H1 (cell line): ENCODE data around the gene TRHDE.

ENCODE experiments used
- ATF2 ChIP-seq: IDR thresholded peaks from 2 replicates; pipeline ENCODE4 v1.6.1; 2012; ENCODE audit warnings: low read length, inconsistent platforms
- CTCF ChIP-seq, 3 experiments: IDR thresholded peaks; 1 replicate in 2 of 3; 2 replicates in 1 of 3; pipeline versions ENCODE4 v1.5.1 to v1.6.1; 2011; ENCODE audit warnings: low read length in 3 of 3, mild to moderate bottlenecking in 3 of 3, inconsistent platforms in 2 of 3, low read depth in 1 of 3, moderate library complexity in 1 of 3; ENCODE audit not compliant: insufficient read depth in 1 of 3; ENCODE audit errors: control extremely low read depth in 1 of 3
- EP300 ChIP-seq, 2 experiments: IDR thresholded peaks; 1 replicate in 1 of 2; 2 replicates in 1 of 2; pipeline ENCODE4 v1.6.1; 2011 to 2012; ENCODE audit warnings: low read depth in 2 of 2, low read length in 2 of 2, mild to moderate bottlenecking in 2 of 2, borderline replicate concordance in 1 of 2, inconsistent platforms in 1 of 2, moderate library complexity in 1 of 2
- GABPA ChIP-seq: IDR thresholded peaks from 2 replicates; pipeline ENCODE4 v1.6.1; 2011; ENCODE audit warnings: mild to moderate bottlenecking, low read length, moderate library complexity, borderline replicate concordance; ENCODE audit not compliant: insufficient read depth
- KDM5A ChIP-seq: fragments of 200-600 bp; IDR thresholded peaks from 2 replicates; pipeline ENCODE4 v1.7.1; 2012; ENCODE audit warnings: mild to moderate bottlenecking, low read length, inconsistent platforms, mixed read lengths
- MAX ChIP-seq: IDR thresholded peaks from 2 replicates; pipeline ENCODE4 v1.6.1; 2012; ENCODE audit warnings: inconsistent platforms
- POLR2A ChIP-seq, 2 experiments: IDR thresholded peaks; 1 replicate in 1 of 2; 2 replicates in 1 of 2; pipeline ENCODE4 v1.6.1; 2011; ENCODE audit warnings: low read depth in 2 of 2, low read length in 2 of 2, mild to moderate bottlenecking in 2 of 2; ENCODE audit errors: control extremely low read depth in 1 of 2
- RAD21 ChIP-seq, 2 experiments: IDR thresholded peaks in 1 of 2; conservative IDR thresholded peaks in 1 of 2; 2 replicates each; pipeline ENCODE4 v1.6.1; 2011; ENCODE audit warnings: low read depth in 2 of 2, low read length in 2 of 2, improper control_type of control experiment in 1 of 2, inconsistent platforms in 1 of 2, mild to moderate bottlenecking in 1 of 2, moderate library complexity in 1 of 2
- TCF12 ChIP-seq: IDR thresholded peaks from 2 replicates; pipeline ENCODE4 v1.6.1; 2011; ENCODE audit warnings: low read depth, mild to moderate bottlenecking, low read length
- YY1 ChIP-seq: IDR thresholded peaks from 2 replicates; pipeline ENCODE4 v1.6.1; 2011; ENCODE audit warnings: low read depth, mild to moderate bottlenecking, low read length

GRCh38 chr12:72296389-72296788 lies 24.2 kb downstream of the TRHDE start:
- TF ChIP-seq POLR2A (IDR thresholded peaks at IDR 0.05; ENCODE audit: control extremely low read depth in 1 of 2, low read depth in 2 of 2, low read length in 2 of 2) (no peak), KDM5A (no peak), GABPA (no peak), CTCF (IDR thresholded peaks at IDR 0.05; ENCODE audit: control extremely low read depth in 1 of 3, insufficient read depth in 1 of 3, low read depth in 1 of 3, low read length in 3 of 3) (no peak), TCF12 (no peak), ATF2 (no peak), YY1 (no peak), EP300 (IDR thresholded peaks at IDR 0.05; ENCODE audit: borderline replicate concordance in 1 of 2, low read depth in 2 of 2, low read length in 2 of 2) (no peak), MAX (no peak), RAD21 (IDR thresholded peaks at IDR 0.05 in 1 of 2, conservative IDR thresholded peaks at IDR 0.05 in 1 of 2; ENCODE audit: low read depth in 2 of 2, low read length in 2 of 2) (no peak)
